Activated CD4-positive, alpha-beta T cell treated with anti-CD3 and anti-CD28 coated beads, Interleukin-2, amount 50 U/mL, for 16 hours (primary cell): ENCODE data around the gene SOX10.
A peak's percentile ranks its signal among the peaks of the same experiment; 100 is the strongest.

Source experiments
- DNase-seq: peaks from one replicate; pipeline ENCODE4 v3.0.0-alpha.2; 2020

SOX10 gene

DNA sequence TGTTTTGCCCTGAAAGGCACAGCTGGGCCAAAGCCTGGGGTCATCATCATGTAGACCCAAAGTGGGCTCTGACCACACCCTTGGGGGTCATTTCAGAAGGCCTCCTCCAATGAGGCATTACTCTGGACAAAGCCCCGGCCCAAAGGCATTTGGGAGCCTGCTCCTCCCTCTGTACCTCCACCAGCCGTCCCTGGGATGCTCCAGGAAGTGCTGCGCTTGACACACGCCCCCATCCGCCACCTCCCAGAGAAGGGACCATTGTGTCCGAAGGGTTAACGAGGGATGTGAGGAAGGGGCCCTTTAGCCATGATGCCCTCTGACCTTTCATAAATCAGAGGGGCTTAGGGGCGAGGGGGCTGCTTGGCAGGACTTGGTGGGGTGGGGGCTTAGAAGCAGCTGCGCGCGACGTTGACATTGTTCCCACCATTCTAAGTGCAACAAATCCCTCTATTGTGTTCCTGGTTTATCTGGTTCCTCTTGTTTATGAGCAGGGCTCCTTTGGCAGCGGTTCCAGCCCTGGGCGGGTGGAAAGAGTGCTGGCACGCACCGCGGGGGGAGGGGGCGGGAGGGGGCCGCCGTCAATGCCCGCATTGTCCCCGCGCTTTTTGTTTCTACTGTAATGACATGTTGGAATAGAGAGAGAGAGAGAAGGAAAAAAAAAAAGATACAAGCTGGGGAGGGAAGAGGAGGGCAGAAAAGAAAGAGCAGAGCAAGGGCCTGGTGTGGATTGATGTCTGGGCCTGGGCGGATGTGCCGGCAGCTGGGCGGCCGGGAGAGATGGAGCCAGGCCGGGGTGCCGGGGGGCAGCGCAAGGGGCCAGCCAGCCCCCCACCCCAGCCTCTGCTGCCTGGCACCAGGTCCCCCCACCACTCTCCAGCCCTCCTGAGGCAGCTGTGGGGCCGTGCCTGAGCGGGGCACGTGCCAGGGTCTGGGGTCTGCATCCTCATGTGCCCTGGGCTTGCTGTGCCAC, 32.1 kb upstream of the SOX10 start:
- no peak for DNase-seq

- DNase-seq, result no peak
Measured at GRCh38 chr22:38014083-38014482, 29.7 kb upstream of the SOX10 start.

DNA sequence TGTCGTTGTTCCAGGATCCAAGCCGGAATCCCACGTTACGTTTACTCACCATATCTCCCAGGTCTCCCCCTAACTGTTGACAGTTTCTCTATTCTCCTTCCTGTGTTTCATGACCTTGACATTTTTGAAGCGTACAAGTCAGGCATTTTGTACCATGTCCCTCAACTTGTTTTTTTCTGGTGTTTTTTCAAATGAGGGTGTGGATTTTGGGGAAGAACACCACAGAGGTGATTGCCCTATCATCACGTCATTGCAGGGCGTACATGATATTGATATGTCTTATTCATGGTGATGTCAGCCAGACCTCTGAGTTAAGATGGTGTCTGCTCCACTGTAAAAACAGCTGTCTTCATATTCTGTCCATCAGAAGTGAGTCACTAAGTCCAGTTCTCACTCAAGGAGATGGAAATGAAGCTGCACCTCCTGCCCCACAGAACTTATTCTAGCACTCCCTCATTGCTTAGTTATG, 28.3 kb upstream of the SOX10 start:
- no peak for DNase-seq

- no peak for DNase-seq
Measured at GRCh38 chr22:38009000-38009806, 24.8 kb upstream of the SOX10 start.

GRCh38 chr22:38007330-38007902, 23.1 kb upstream of the SOX10 start:
- no peak for DNase-seq

- DNase-seq, result no peak
Measured at GRCh38 chr22:38006906-38007305, 22.6 kb upstream of the SOX10 start.

DNA sequence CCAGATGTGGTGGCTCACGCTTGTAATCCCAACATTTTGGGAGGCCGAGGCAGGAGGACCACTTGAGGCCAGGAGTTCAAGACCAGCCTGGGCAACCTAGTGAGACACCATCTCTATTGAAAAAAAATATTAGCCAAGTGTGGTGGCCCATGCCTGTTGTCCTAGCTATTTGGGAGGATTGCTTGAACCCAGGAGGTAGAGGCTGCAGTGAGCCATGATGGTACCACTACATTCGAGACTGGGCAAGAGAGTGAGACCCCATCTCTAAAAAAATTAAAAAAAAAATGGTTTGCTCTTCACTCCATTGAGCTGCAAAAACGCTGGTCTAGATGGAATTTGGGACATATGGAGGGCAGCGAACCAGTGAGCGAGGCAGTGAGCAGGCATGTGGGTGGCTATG, 21.6 kb upstream of the SOX10 start:
- DNase-seq, result no peak

GRCh38 chr22:37999640-38000272, 15.4 kb upstream of the SOX10 start:
- peak; percentile 13 for DNase-seq

DNA sequence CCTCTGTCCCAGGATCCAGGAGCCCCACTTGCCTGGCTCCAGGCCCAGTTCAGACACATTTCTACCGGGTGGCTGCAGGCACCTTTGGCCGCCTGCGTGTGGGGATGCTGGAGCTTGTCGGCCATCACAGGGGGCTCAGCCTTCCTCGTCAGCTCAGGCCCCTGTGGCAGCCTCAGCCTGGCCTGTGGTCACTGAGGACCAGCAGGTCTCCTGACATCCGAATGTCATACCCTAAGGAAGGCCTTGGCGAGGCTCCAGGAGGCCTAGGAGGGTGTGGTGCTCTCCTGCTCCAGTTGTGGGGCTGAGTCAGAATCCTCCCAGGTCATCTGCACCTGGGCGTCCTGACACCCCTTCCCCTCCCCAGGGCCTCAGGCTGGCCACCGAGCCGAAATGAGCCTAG, 14.9 kb upstream of the SOX10 start:
- DNase-seq, result no peak

- DNase-seq, result no peak
Measured at GRCh38 chr22:37998543-37998942, 14.2 kb upstream of the SOX10 start.

DNA sequence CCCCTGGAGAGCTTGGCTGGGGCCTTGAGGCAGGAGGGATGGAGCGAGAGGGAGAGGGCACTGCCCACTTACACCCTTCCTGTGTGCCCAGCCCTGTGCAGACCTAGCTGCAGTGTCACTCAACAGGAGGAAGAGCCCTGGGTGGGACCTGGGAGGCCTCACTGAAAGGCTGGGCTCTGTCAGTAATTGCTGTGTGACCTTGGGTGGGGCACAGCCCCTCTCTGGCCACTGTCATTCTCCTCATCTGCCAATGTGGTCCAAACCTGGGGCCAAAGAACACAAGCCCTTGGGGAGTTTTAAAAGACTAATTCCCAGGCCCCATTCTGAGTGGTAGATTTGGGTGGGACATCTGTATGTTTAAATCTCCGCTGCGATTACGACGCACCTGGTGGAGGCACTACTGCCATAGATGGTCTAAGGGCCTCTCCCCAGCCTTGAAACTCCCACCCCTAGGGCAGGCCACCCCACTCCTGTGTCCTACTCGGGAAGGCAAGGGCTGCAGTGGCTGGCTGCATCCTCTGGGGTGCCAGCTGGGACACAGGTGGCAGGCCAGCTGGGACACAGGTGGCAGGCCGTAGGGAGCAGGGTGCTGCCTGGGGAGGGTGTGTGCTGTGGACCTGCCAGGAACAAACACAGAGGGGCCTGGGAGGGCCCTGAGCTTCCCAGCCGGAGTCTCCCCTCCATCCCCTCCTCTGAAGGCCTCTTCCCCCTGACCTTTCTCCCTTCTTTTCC, 12.3 kb upstream of the SOX10 start:
- no peak for DNase-seq

DNA sequence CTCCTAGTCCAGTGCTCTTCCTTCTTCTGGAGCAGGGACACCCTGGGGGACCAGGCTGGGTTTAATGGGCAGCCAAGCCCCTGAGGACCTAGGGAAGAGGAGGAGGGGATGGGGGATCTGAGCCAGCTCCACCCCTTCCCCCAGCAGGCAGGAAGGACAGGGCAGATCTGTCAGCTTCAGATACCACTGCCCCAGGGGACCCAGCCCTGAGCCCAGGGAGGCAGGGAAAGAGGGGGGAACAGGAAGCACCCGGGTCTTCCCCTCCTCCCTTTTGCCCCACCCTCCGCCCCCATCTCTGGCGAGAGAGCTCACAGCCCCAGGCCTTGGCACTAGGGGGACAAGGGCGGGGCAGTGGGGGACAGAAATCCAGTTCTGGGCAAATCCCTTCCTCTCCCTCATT, 11.7 kb upstream of the SOX10 start:
- DNase-seq, result no peak

DNA sequence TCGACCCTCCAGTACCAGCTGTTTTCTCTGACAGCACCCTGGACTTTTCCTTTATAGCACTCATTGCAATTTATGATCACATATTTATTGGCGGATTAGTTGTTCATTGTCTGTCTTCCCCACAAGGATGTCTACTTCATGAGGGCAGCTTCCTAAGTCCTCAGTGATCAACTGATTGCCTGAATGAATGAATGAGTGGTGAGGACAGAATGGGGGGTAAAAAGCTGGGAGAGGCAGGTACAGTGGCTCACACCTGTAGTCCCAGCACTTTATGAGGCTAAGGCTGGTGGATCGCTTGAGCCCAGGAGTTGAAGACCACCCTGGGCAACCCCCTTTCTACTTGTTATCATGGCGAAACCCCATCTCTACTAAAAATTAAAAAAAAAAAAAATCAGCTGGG, 11.1 kb upstream of the SOX10 start:
- DNase-seq, result no peak

DNA sequence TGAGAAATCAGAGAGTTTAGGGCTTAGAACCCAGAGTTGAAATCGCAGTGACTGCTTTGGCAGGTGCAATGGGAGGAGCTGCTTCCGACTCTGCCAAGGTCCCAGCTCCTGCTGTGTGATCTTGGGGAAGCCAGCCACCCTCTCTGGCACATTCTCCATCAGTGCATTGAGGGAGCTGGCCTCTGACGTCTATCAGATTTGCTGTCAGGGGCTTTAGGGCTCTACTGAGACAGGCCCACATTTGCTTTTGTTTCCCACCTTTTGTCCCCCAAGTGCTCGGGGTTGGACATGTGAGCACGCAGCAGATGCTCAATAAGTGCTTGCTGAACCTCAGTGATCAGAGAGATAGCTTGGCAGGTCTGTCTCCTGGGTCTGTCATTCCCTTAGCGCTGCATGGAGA, 10.6 kb upstream of the SOX10 start:
- DNase-seq, result no peak

- DNase-seq, result no peak
Measured at GRCh38 chr22:37994049-37994448, 9.7 kb upstream of the SOX10 start.

- no peak for DNase-seq
Measured at GRCh38 chr22:37991731-37992442, 7.5 kb upstream of the SOX10 start.

DNA sequence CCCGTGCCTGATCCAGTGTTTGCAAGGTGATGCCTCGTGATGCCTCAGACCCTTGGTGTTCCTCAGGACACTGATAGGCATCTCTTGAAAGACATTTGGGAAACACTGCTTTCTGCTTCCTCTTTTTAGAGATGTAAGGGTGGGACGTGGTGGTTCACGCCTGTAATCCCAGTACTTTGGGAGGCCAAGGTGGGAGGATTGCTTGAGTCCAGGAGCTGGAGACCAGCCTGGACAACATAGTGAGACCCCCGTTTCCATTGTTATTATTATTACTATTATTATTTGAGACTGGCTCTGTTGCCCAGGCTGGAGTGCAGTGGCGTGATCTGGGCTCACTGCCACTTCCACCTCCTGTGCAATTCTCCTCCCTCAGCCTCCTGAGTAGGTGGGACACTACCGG, 6.5 kb upstream of the SOX10 start:
- DNase-seq, result no peak

- no peak for DNase-seq
Measured at GRCh38 chr22:37990301-37990700, 5.9 kb upstream of the SOX10 start.

DNA sequence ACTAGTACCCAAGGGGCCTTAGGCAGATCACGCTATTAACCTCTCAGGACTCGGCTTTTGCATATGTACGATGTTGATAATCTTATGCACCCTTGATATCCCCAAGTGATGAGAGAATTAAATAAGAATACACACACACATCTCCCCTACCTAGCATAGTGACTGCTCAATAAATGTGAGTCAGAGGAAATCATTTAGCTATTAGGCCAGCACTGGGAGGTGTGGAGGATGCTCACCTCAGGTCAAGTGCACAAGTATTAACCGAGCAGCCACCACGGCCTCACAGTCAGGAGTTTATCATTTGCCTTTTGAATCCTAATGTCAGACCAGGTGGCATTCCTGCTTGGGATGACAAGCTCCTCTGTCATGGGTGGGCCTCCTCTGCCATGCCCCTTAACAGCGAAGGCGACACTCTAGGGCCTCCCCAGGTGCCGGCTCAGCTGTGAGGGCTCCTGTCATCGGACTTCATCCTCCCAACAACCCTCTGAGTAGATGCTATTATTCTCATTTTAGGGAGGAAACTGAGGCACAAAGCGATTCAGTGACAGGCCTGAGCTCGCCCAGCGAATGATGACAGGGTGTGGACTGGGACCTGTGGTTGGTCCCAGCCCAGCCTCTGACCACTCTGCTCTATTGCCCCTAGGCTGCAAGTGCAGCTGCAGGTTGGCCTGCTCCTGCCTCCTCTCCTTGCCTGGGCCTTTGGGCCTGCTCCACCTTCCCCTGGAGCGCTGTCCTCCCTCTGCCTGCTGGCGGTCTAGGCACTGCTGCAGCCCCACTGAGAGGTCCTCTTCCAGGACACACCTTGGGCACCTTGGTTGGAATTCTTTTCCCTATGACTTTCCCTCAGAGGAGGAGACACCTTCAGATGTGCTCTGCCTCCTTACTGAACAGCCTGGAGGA, 5.0 kb upstream of the SOX10 start:
- no peak for DNase-seq

DNA sequence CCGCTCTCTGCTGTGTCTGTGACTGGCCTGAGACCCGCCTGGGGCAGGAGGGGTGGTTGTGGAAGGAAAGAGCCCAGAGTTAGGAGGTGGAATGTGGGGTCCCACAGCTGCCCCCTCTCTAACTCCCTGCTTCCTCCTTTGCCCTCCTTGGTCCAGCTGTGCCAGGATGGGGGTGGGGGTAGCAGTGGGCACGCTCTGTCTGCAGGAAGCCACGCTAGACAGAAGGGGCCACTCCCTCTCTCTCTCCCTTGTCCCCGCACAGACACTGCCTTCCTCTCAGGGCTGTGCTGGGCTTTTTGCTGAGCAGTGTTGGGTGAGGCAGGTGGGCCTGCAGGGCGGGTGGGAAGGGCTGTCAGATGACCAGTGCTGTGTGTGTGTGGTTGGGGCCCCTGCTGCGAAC, 2.0 kb upstream of the SOX10 start:
- DNase-seq, result no peak
